GM21515 (cell line): ENCODE data around the gene ABCC9.
"Not testable (repeated sequence)": the region's sequence is repeated elsewhere in the genome, so short reads cannot be mapped to it uniquely, and the experiment has no call there.

ENCODE experiments used
- ATAC-seq: cut with Tn5 transposase; IDR thresholded peaks from one replicate; pipeline ENCODE4 v1.9.1; 2021; ENCODE audit not compliant: unreplicated experiment

The ABCC9 gene

DNA sequence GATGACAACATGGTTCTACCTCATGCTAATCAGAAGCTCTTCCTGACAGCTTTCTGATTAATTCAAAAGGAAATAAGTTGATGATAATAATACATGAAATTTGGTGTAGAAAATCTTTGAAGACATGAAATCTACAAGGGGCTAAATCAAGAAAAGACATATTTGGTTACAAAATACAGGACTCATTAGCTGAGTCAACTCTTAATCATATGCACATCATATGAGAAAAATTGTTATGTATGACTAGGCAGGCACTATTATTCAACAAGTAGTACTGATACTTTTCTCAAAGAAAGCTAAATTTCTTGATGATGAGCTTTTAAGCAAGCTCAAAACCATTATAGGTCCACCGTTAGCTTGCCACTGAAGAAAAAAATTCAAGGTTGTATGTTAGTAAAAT is 7.1 kb downstream of the ABCC9 start:
- ATAC-seq: no peak

DNA sequence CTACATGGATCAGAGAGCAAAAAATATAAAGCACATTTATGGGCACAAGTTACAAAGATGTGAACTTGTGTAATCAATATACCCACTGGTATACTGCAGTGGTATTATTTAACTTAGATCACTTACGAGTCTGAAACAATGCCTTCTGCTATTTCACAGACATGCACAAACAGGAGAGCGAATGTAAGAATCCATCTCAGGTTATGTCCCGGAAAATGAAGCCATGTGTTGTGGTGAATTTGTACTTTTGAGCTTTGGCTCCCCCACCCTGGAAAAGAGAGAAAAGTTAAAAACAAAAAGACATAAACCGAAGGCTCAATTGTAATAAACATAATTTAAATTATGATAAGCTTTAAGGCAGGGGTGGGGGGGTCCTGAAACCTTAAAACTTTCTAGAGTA is 7.6 kb downstream of the ABCC9 start:
- ATAC-seq: no peak

DNA sequence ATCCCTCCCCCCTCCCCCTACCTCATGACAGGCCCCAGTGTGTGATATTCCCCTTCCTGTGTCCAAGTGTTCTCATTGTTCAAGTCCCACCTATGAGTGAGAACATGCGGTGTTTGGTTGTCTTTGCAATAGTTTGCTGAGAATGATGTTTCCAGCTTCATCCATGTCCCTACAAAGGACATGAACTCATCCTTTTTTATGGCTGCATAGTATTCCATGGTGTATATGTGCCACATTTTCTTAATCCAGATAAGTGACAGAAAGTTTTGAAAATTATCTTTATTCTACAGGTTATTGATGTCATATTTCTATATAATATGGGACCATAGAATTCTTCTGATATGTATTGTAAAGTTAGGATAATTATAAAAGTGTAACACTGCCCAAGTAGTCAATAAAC is 11.3 kb downstream of the ABCC9 start:
- ATAC-seq: not testable (repeated sequence)

DNA sequence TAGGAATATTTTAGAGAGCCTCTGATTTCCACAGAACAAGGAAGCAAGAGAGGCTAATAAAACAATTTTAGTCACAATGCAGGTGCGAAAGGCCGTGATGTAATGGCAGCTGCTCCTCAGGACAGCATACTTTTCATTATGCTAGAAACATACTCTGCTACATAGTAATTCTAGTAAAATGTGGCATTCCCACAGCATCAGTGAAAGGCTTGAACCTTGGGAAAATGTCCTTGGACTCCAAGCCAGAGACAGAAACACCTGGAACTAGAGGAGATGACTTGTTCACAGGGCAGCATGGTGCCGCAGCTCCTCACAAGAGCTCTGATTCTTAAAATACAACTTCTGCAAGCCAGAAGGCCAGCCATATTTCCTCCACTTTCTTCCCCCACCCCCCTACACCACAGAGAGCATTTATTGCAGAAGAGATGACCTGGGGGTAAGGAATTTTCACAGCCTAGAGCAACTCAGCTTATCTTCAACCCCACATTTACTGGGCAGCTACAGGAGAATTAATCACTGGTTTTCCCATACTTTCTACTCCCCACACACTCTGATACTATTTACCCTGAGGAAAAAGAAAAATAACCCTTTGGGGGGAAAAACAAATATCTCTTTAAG is 15.8 kb downstream of the ABCC9 start:
- no peak for ATAC-seq

DNA sequence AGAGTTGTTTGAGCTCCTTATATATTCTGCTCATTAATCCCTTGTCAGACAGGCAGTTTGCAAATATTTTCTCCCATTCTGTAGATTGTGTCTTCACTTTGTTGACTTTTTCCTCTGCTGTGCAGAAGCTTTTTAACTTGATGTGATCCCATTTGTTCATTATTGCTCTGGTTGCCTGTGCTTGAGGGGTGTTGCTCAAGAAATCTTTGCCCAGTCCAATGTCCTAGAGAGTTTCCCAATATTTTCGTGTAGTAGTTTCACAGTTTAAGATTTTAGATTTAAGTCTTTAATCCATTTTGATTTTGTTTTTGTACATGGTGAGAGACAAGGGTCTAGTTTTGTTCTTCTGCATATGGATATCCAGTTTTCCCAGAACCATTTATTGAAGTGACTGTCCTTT is 19.8 kb downstream of the ABCC9 start:
- ATAC-seq: no peak

DNA sequence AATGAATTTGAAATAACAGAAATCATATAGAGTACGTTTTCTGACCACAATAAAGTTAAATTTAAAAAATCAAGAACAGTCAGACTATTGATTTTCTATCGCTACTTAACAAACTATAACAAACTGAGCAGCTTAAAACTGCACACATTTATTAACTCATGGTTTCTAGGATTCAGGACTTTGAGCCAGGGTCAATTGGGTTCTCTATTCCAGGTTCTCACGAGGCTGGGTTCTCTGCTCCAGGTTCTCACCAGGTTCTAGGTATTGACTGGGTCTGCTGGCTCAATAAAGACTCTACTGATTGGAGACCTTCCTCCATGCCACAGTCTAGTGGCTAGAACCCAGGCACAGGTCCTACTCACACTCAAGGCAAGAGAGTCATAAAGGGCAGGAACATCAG is 22.8 kb downstream of the ABCC9 start:
- ATAC-seq: no peak

DNA sequence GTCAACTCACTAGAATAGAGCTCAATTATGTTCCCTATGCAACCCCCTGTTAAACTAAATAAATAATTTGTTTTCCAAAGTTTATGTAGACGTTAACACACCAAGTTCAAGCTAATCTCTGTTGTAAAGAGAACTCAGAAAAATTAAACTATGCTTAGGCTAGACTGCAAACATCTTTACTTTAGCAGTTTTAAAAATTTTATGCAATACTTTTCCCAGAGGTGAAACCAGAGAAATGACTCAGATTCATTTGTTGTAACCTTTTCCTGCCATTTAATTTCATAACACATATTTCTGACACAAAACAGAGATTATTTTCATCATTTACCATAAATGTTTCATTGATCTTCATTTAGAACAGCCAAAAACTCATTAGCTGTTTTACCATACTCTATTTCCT is 27.4 kb downstream of the ABCC9 start:
- no peak for ATAC-seq

DNA sequence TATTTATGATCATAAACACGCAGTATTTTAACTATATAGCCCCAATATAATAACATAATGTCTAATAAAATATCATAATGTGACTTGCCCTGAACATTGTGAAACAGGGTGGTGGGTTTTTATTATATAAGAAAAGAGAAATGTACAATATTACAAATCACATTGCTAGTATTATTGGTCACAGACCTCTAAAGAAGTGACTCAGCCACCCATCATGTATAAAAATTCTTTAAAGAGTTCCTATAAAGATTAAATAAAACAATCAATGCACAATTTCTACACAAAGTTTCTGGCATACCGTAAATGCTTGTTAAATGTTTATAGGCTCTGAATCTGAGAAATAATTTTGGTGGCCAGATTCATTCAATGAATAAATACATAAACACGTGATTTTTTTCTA is 28.9 kb downstream of the ABCC9 start:
- ATAC-seq: no peak

DNA sequence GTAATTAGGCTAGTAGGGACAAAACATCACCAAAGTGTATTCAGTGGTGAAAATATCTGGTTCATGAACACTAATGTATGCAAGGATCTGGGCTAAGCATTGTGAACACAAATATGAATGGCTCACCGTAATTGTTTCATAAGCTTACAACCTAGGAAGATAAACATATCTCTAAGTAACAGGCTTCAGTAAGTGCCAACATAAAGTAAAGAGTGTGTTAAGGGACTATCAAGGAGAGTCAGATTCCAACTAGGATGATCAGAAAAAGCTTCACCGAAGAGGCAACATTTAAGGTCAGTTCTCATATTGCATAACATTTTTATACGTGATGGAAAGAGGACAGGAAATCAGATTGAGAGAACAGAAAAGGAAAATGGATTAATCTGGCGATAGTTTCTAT is 29.4 kb downstream of the ABCC9 start:
- no peak for ATAC-seq

DNA sequence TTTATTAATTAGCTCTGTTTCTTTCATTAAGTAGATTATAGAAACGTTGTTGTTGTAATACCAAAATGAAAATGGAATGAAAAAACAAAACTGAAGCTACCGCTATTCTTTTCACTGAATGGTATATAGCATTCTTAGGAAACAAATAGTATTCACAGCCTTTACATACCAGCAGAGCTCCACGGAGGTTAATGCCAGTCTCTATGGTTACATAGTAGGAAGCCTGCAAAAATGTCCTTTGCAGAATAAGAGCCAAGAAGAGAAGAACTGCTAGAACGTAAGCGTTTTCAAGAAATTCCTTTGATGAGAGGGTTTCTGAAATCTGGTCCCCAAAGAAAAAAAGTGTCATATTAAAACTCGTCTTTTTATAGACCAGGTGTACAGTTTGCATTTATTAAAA is 30.6 kb downstream of the ABCC9 start:
- ATAC-seq: no peak

DNA sequence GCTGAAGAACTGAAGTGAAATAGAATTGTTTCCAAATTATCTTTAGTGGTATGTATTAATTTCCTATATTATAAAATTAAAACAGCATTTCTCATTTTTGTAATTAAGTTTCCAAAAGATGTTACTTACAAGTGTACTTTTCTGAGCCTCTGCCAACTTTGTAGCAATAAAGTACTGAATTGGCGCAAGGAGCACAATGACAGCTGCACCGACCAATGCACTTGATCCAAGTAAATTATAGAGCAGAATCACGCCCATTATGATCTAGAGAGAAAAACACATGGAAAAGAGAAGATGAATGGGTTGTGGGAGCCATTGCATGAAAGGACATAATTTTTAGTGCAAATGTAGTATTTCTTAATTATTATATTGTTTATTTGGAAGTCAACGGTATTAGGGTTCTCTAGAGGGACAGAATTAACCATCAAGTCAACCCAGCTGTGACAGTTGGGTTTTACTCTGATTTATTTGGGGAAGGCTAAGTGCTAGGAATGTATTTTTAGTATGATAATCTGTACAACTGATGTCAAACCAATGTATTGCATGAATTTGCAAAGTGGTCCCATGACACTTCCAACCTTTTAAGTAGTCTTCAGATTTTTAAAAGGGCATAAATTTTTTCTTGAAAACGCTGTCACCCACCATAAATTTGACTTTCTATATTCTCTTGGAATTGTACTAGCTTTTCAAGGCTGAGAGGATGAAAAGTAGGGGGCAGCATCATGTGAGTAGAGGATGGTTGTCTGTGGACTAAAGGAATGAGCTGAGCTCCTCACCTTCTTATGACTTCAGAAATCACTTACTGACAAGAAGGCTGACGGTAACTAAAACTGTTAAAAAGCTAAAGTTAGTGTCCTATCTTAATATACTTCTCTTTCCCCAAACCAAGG is 33.0 kb downstream of the ABCC9 start:
- no peak for ATAC-seq

DNA sequence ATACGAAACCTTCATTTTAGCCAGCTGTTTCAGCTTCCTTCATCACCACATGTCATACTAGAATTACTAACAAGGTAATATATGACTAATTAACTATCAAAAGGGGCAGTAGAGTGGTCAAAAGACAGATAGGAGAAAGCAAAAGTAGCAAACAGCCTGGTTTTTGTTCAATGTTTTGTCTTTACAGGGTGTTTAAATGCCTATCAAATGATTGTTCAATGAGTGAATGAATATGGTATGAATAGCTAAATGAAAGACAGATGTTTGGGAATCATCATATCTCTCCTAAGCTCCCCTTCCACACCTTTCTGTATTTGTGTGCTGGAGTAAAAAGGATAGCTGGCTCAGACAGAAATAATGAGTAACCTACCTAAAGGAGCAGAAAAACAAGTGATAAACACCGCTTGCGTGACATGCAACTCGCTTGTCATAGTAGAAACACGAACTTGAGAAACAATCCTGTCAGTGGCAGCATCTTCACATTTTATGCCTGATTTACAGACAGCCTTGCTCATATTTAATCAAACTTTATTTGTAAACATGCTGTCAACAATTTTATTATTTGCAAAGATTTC is 34.2 kb downstream of the ABCC9 start:
- ATAC-seq: no peak

DNA sequence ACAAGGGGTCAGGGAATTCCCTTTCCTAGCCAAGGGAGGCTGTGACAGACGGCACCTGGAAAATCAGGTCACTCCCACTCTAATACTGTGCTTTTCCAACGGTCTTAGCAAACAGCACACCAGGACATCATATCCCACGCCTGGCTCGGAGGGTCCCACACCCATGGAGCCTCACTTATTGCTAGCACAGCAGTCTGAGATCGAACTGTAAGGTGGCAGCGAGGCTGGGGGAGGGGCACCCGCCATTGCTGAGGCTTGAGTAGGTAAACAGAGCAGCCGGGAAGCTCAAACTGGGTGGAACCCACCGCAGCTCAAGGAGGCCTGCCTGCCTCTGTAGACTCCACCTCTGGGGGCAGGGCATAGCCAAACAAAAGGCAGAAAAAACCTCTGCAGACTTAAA is 41.7 kb downstream of the ABCC9 start:
- not testable (repeated sequence) for ATAC-seq

DNA sequence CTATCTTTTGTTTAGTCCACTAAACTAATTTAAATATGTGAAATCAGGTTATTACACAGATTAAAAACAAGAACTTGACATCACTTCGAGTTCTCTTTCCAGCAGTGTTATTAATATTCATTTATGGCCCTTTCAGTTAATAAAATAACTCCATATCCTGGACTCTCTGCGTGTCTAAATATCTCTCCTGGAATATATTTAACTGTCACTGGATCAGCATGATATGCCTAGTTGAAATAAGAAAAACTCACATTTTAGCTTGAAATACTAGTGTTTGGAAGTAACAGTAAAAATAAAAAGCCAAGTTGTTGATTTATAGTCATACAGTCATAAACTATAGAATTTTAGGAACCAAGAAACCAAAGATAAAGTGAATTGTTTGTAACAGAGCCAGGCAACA is 45.6 kb downstream of the ABCC9 start:
- ATAC-seq: no peak

DNA sequence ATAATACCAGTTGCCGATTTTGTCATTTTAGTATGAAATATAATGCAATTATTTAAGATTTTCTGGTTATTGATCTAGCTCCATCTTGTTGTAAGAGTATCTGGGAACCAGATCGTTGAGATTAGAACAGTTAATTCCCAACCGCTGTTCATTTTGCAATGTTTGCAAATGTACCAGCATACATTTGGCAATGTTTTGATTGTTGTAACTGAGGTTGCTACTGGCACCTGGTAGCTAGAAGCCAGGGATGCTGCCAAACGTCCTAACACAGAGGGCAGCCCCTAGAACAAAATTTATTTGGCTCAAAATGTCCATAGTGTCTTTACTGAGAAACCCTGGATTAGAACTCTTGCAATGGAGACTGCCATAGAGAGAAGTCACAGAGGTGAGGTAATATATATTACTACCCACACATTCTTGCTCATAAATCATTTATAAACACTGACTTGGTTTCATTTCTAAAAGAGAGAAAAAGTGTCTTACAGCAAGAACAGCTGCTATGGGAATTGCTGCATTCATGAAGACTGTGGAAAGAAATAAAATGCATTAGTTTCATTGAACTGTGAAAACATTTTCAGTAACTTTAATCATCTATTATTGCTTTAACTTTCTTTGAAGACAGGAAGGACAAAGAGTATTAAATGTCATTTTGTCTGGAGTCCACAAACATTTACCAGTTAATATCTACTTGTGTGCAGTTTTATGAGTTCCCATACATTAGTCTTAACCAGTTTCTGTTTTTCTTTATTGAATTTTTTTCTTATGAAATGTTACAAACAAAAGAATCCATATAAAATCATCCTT is 46.2 kb downstream of the ABCC9 start:
- no peak for ATAC-seq

DNA sequence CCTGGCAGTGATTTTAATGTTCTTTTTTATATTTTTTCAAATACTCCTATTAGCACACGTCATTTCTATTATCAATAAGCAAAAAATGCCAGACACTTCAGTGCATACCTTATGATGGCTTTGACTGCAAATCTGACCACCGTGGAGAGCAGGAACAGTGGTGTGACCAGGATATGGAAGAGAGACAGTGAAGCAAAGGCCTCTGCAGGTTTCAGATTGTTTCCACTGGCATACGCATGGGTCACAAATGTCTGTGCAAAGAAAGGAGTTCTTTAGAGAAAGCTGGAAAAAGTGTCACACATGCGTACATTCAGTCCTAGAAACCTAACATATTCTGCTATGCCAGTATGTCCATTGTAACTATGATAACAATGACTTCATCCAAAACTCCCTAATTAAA is 47.3 kb downstream of the ABCC9 start:
- ATAC-seq: no peak

DNA sequence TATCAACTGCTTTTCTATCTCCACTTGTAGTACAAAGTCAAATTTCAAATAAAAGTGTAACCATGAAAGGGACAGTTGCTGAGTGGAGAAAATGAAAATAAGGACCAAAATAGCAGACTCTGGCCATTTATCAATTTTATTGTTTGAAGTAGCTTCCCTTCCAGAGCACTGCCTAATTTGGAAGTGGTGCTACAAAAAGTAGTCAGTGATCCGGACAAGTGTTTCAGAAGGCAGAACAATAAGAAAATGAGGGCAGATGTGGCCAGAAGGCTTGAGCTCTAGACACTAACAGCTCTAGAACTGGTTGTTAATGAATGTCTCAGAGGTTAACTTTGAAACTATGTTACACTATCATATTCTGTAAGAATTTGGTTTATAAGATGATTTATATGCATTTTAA is 48.9 kb downstream of the ABCC9 start:
- ATAC-seq: no peak

DNA sequence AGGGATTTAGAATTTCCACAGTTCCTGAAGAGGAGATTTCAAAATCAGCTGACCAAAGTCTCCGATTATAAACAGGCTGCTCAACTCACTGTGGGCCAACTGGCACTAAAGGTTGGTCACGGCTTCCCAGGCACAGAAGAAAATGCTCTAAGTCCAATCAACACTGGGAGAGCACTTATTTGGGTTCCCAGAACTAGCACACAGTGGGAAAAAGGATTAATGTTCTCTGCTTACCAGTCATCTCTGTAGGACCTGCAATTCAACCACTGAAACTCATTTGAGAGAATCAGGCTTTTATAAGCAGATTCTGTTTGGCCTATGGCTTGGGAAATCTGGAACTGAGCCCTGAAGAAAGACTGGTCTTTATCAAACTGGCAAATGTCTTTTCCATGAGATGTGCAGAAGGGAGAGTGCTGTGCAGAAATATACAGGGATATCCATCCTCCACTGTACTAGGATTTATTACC is 49.4 kb downstream of the ABCC9 start:
- ATAC-seq: no peak

DNA sequence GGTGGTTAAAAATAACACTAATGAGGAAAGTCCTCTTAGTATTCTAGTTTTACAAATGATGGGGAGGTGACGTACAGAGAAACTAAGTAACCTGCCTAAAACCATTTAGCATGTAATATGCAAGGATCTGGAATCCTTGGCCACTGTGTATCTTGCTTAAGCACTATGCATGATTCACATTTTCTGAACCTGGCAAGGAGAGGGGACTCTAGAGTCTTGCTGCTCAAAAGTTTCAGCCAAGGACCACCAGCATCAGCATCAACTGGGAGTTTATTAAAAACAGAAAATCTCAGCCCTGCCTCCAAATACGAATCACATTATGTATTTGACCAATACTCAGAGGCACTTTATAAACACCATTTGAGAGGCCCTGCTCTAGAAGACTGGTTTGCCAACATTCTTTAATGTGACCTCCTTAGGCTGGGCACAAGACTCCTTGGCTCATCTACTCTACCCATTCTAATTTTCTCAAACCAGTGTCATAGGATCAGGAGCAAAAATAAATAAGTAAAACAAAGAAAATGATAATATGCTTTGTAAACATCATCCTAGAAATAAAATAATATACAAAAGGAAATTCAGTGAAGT is 52.9 kb downstream of the ABCC9 start:
- ATAC-seq: no peak

DNA sequence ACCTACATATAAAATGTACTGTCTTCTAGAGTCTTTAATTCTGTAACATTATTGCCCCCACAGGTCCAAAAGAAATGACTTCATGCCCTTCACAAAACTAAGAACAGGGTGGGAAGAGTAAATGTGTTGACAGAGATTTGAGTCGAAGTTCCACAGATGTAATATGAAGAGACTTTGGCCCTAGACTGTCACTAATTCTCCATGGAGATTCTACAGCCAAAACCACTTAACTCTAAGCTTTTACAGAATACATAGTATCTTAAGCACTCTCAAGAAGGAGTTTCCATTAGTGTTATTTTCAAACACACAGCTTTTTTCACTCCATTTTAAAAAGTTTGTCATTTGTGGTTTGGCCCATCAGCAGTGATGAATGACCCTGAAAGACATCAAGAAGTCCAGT is 56.3 kb downstream of the ABCC9 start:
- no peak for ATAC-seq

DNA sequence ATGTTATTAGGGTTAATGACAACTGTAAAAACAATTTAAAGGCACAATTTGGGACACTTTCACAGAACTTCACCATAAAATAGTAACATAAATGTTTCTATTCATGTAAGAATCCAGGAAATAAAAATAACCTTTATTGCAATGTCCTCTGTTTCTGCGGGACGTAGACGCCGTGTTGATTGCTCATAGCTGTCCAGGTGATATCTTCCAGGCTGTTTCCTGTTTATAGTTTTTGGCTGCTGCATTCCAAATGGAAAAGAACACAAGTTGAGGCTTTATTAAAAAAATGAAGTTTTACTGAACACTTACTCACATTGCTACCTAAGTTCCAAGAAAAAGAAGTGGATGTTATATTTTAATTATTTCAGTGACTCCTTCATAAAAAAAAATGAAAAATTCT is 58.6 kb downstream of the ABCC9 start:
- no peak for ATAC-seq
